SK-N-SH (cell line): Measurements from ENCODE around the gene TMEM145. TPM values are rescaled to one million over a fixed set of nuclear protein-coding genes. Genes with fewer than 3 reads are reported as not detected.
"Not testable (repeated sequence)": the region's sequence is repeated elsewhere in the genome, so short reads cannot be mapped to it uniquely, and the experiment has no call there.

Experiments
- CTCF ChIA-PET: fragments of 300-600, 350-600 bp; formaldehyde crosslinking; extraction: SDS; loops from one replicate; lab custom pipeline; 2021; lab: Yijun Ruan, JAX
- POLR2A ChIA-PET: fragments of 350-600 bp; sonication (Branson Sonifier 250); formaldehyde crosslinking; extraction: SDS; loops from one replicate; lab custom pipeline; 2020; ENCODE audit warnings: antibody characterized with exemption, inconsistent platforms; lab: Yijun Ruan, JAX
- DNase-seq: peaks from one replicate; pipeline ENCODE4 v3.0.0; 2012
- H2AFZ ChIP-seq: fragments of 200-600 bp; sonication (generic); 2 replicates; pipeline ENCODE4 v1.8.1; 2016; ENCODE audit warnings: antibody characterized with exemption, mild to moderate bottlenecking, low read depth
- H3F3A ChIP-seq: fragments of 200-600 bp; sonication (generic); replicated peaks from 2 replicates; pipeline ENCODE3; 2016; ENCODE audit warnings: antibody characterized with exemption, mild to moderate bottlenecking; ENCODE audit not compliant: insufficient read depth
- H3K27ac ChIP-seq, 2 experiments: fragments of 200-500 bp in 1 of 2; fragments of 200-600 bp in 1 of 2; sonication (Bioruptor generic) in 1 of 2; sonication (generic), shearing (Covaris generic) in 1 of 2; 2 replicates each; pipeline versions ENCODE4 v1.5.1 to v1.6.1; 2014 to 2016; ENCODE audit warnings: low read depth in 2 of 2, inconsistent platforms in 1 of 2, low read length in 1 of 2, mild to moderate bottlenecking in 1 of 2, mixed read lengths in 1 of 2
- H3K27me3 ChIP-seq: fragments of 200-600 bp; sonication (generic), shearing (Covaris generic); 2 replicates; pipeline ENCODE4 v1.6.1; 2016; ENCODE audit warnings: mixed run types; ENCODE audit not compliant: insufficient read depth
- H3K36me3 ChIP-seq, 2 experiments: fragments of 200-500 bp in 1 of 2; fragments of 200-600 bp in 1 of 2; sonication (Bioruptor generic) in 1 of 2; sonication (generic) in 1 of 2; replicated peaks in 1 of 2; 2 replicates each; pipeline versions ENCODE3 to v1.5.1; 2014 to 2016; ENCODE audit warnings: low read length in 1 of 2, mild to moderate bottlenecking in 1 of 2; ENCODE audit not compliant: insufficient read depth in 2 of 2, control insufficient read depth in 1 of 2
- H3K4me1 ChIP-seq, 2 experiments: fragments of 200-500 bp in 1 of 2; fragments of 200-600 bp in 1 of 2; sonication (Bioruptor generic) in 1 of 2; sonication (generic), shearing (Covaris generic) in 1 of 2; 2 replicates each; pipeline versions ENCODE4 v1.5.1 to v1.6.1; 2014 to 2016; ENCODE audit warnings: low read depth in 1 of 2, low read length in 1 of 2, mixed run types in 1 of 2; ENCODE audit not compliant: insufficient read depth in 2 of 2, control insufficient read depth in 1 of 2
- H3K4me2 ChIP-seq: fragments of 200-600 bp; sonication (generic), shearing (Covaris generic); 2 replicates; pipeline ENCODE4 v1.6.1; 2017; ENCODE audit warnings: mixed run types
- H3K4me3 ChIP-seq, 2 experiments: fragments of 200-500 bp in 1 of 2; fragments of 200-600 bp in 1 of 2; sonication (Bioruptor generic) in 1 of 2; sonication (generic), shearing (Covaris generic) in 1 of 2; 2 replicates each; pipeline versions ENCODE4 v1.5.1 to v1.8.1; 2014 to 2016; ENCODE audit warnings: low read depth in 2 of 2, inconsistent platforms in 1 of 2, low read length in 1 of 2, mild to moderate bottlenecking in 1 of 2, mixed read lengths in 1 of 2, moderate library complexity in 1 of 2
- H3K79me2 ChIP-seq: fragments of 200-600 bp; sonication (generic); 2 replicates; pipeline ENCODE4 v1.8.1; 2017; ENCODE audit warnings: mild to moderate bottlenecking; ENCODE audit not compliant: insufficient read depth
- H3K9ac ChIP-seq: fragments of 200-600 bp; sonication (generic); 2 replicates; pipeline ENCODE4 v1.6.1; 2017; ENCODE audit warnings: mixed run types
- H3K9me2 ChIP-seq: fragments of 200-600 bp; sonication (generic); 2 replicates; pipeline ENCODE4 v1.6.1; 2017; ENCODE audit warnings: mixed run types
- H3K9me3 ChIP-seq: fragments of 200-600 bp; sonication (generic); 2 replicates; pipeline ENCODE4 v1.6.1; 2017; ENCODE audit warnings: mixed run types, mild to moderate bottlenecking, moderate library complexity
- H4K20me1 ChIP-seq: fragments of 200-600 bp; sonication (generic); 2 replicates; pipeline ENCODE4 v1.6.1; 2017; ENCODE audit warnings: mild to moderate bottlenecking, mixed run types; ENCODE audit not compliant: insufficient read depth
- CHD2 ChIP-seq: fragments of 150-350 bp; IDR thresholded peaks from 2 replicates; pipeline ENCODE4 v1.6.1; 2018; ENCODE audit warnings: low read length; ENCODE audit not compliant: partially characterized antibody
- FOXM1 ChIP-seq: IDR thresholded peaks from 2 replicates; pipeline ENCODE4 v1.4.0; 2012; ENCODE audit warnings: low read depth, mild to moderate bottlenecking
- GABPA ChIP-seq: IDR thresholded peaks from 2 replicates; pipeline ENCODE4 v1.4.0; 2012; ENCODE audit warnings: low read depth, mild to moderate bottlenecking
- MEF2A ChIP-seq: IDR thresholded peaks from 2 replicates; pipeline ENCODE4 v1.4.0; 2012; ENCODE audit warnings: low read depth, borderline replicate concordance
- NFIC ChIP-seq: IDR thresholded peaks from 2 replicates; pipeline ENCODE4 v1.4.0; 2012; ENCODE audit warnings: borderline replicate concordance
- NRF1 ChIP-seq: IDR thresholded peaks from 2 replicates; pipeline ENCODE4 v1.6.1; 2012; ENCODE audit warnings: low read depth, mild to moderate bottlenecking, low read length
- POLR2AphosphoS5 ChIP-seq: IDR thresholded peaks from 2 replicates; pipeline ENCODE4 v1.6.1; 2012; ENCODE audit warnings: low read depth, low read length
- RXRA ChIP-seq: IDR thresholded peaks from 2 replicates; pipeline ENCODE4 v1.4.0; 2012; ENCODE audit warnings: low read depth, mild to moderate bottlenecking, borderline replicate concordance
- SIN3A ChIP-seq: IDR thresholded peaks from 2 replicates; pipeline ENCODE4 v1.6.1; 2012; ENCODE audit warnings: low read depth, mild to moderate bottlenecking, low read length, moderate library complexity, borderline replicate concordance
- TCF12 ChIP-seq: IDR thresholded peaks from 2 replicates; pipeline ENCODE4 v1.4.0; 2012
- YY1 ChIP-seq: IDR thresholded peaks from 2 replicates; pipeline ENCODE4 v1.4.0; 2012; ENCODE audit warnings: low read depth, mild to moderate bottlenecking
- WGBS: methylation state at CpG from one replicate; pipeline ENCODE4 v1.1.6; 2017; ENCODE audit warnings: low lambda C conversion rate; 5-methylcytosine and 5-hydroxymethylcytosine counted together
- polyA plus RNA-seq, 3 experiments: library from polyadenylated mRNA; depleted of rRNA; stranded (reverse); fragments of >200 nt; gene quantifications; 2 replicates each; pipeline ENCODE4 v1.2.3, GENCODE V29; 2012
- TF ChIP-seq, protein P1 (sequence below): fragments of 200-600 bp; sonication (generic); IDR thresholded peaks from 2 replicates; pipeline ENCODE4 v1.6.1; 2017; ENCODE audit warnings: antibody characterized with exemption, mild to moderate bottlenecking, moderate library complexity
- TF ChIP-seq, protein P2 (sequence below): IDR thresholded peaks from 2 replicates; pipeline ENCODE4; 2012
- TF ChIP-seq, protein P3 (sequence below): fragments of 150-350 bp; IDR thresholded peaks from 2 replicates; pipeline ENCODE4 v1.6.1; 2017; ENCODE audit warnings: antibody characterized with exemption, low read length, low read depth, borderline replicate concordance

Gene TMEM145
- polyA plus RNA-seq, 1 of the 3 experiments (the other 2 are of a cell fraction) = 2.0 TPM

DNA sequence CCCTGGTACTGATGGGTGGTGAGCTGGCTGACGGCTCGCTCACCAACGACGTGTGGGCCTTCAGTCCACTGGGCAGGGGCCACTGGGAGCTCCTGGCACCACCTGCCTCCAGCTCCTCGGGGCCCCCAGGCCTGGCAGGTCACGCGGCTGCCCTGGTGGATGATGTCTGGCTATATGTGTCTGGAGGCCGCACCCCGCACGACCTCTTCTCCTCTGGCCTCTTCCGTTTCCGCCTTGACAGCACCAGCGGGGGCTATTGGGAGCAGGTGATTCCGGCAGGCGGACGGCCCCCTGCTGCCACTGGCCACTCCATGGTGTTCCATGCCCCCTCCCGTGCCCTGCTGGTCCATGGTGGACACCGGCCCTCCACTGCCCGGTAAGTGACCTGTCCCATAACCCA lies 22.9 kb downstream of the TMEM145 start:
- no peaks in the 10 kb centered on the region for H3K9me2 ChIP-seq
- TF ChIP-seq, protein P1, sequence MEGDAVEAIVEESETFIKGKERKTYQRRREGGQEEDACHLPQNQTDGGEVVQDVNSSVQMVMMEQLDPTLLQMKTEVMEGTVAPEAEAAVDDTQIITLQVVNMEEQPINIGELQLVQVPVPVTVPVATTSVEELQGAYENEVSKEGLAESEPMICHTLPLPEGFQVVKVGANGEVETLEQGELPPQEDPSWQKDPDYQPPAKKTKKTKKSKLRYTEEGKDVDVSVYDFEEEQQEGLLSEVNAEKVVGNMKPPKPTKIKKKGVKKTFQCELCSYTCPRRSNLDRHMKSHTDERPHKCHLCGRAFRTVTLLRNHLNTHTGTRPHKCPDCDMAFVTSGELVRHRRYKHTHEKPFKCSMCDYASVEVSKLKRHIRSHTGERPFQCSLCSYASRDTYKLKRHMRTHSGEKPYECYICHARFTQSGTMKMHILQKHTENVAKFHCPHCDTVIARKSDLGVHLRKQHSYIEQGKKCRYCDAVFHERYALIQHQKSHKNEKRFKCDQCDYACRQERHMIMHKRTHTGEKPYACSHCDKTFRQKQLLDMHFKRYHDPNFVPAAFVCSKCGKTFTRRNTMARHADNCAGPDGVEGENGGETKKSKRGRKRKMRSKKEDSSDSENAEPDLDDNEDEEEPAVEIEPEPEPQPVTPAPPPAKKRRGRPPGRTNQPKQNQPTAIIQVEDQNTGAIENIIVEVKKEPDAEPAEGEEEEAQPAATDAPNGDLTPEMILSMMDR = no peak
- TF ChIP-seq YY1 = no peak
- no peak for TF ChIP-seq RXRA
- no peak for TF ChIP-seq CHD2
- no peak for TF ChIP-seq GABPA
- TF ChIP-seq NRF1 = no peak
- TF ChIP-seq, protein P2, sequence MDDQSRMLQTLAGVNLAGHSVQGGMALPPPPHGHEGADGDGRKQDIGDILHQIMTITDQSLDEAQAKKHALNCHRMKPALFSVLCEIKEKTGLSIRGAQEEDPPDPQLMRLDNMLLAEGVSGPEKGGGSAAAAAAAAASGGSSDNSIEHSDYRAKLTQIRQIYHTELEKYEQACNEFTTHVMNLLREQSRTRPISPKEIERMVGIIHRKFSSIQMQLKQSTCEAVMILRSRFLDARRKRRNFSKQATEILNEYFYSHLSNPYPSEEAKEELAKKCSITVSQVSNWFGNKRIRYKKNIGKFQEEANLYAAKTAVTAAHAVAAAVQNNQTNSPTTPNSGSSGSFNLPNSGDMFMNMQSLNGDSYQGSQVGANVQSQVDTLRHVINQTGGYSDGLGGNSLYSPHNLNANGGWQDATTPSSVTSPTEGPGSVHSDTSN = no peak
- no peak for TF ChIP-seq SIN3A
- TF ChIP-seq POLR2AphosphoS5 = no peak
- no peak for TF ChIP-seq FOXM1
- TF ChIP-seq NFIC = no peak
- TF ChIP-seq, protein P3, sequence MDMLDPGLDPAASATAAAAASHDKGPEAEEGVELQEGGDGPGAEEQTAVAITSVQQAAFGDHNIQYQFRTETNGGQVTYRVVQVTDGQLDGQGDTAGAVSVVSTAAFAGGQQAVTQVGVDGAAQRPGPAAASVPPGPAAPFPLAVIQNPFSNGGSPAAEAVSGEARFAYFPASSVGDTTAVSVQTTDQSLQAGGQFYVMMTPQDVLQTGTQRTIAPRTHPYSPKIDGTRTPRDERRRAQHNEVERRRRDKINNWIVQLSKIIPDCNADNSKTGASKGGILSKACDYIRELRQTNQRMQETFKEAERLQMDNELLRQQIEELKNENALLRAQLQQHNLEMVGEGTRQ = no peak
- TF ChIP-seq MEF2A = no peak
- TF ChIP-seq, all 33 proteins: peak for 0
- Histone ChIP-seq H3K4me3 (no peak overlapping the region), H3K27me3 (no peaks in the 10 kb centered on the region), H3K4me2 (no peak overlapping the region), H3K4me1 (no peaks in the 10 kb centered on the region), H3K27ac (no peak overlapping the region), H2AFZ (no peak overlapping the region), H4K20me1 (no peaks in the 10 kb centered on the region), H3K36me3 (peaks cover 8 to 9% of the 10 kb centered on the region in 2 experiments), H3K9ac (no peak overlapping the region), H3F3A (no peaks in the 10 kb centered on the region), H3K79me2 (no peaks in the 10 kb centered on the region), H3K9me3 (no peaks in the 10 kb centered on the region)
- CTCF ChIA-PET = interaction anchor here (0.8 kb wide), 1 partner anchor 9 kb away, joined by 3 read pairs; no protein-coding TSS in a partner anchor
- 97% methylated on average over 16 of the region's 19 CpGs for WGBS
- DNase-seq = no peak
- POLR2A ChIA-PET = no interaction called here

DNA sequence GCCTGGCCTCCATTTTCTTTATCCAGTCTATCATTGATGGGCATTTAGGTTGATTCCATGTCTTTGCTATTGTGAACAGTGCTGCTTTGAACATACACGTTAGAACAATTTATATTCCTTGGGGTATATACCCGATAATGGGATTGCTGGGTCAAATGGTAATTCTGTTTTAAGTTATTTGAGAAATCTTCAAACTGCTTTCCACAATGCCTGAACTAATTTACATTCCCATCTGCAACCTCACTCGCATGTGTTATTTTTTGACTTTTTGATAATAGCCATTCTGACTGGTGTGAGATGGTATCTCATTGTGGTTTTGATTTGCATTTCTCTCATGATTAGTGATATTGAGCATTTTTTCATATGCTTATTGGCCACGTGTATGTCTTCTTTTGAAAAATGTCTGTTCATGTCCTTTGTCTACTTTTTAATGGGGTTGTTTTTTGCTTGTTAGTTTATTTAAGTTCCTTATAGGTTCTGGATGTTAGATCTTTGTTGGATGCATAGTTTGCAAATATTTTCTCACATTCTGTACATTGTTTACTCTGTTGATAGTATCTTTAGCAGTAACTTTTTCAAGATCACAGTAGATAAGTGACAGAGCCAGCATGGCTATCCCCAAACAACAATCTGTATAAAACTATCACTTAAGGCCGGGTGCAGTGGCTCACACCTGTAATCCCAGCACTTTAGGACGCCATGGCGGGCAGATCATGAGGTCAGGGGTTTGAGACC lies 26.2 kb downstream of the TMEM145 start:
- H3K4me3 ChIP-seq, H3K36me3 ChIP-seq, H4K20me1 ChIP-seq, DNase-seq, H3K4me2 ChIP-seq, H3K79me2 ChIP-seq, H3K9ac ChIP-seq, H3K27me3 ChIP-seq, H3K27ac ChIP-seq, POLR2A ChIA-PET, H3F3A ChIP-seq, H3K9me2 ChIP-seq, H2AFZ ChIP-seq, H3K9me3 ChIP-seq, H3K4me1 ChIP-seq: not testable (repeated sequence)
- WGBS = 85% methylated on average over 7 of the region's 7 CpGs
- TF ChIP-seq TCF12 = peak; percentile 36
- TF ChIP-seq, protein P2 = 0 out of 2 replicates have a peak, but pooled peaks have one; percentile 12
- CTCF ChIA-PET = interaction anchor here (0.6 kb wide), 1 partner anchor 9 kb away, joined by 3 read pairs; no protein-coding TSS in a partner anchor

DNA sequence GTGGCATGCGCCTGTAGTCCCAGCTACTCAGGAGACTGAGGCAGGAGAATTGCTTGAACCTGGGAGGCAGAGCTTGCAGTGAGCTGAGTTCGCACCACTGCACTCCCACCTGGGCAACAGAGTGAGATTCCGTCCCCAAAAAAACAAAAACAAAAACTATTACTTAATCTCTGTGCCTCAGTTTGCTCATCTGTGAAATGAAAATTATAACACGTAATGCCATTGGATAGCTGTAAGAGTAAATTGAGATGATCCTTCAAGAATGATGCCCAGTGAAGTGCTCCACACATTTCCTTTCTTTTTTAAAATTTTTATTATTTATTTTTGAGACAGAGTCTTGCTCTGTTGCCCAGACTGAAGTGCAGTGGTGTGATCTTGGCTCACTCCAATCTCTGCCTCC lies 26.8 kb downstream of the TMEM145 start:
- H3K9me3 ChIP-seq, DNase-seq, H3K4me2 ChIP-seq, H2AFZ ChIP-seq, H3K79me2 ChIP-seq, H3K9me2 ChIP-seq, H3K27ac ChIP-seq, POLR2A ChIA-PET, H3K4me1 ChIP-seq, H3F3A ChIP-seq, H3K4me3 ChIP-seq, H3K9ac ChIP-seq, H3K27me3 ChIP-seq, H4K20me1 ChIP-seq: not testable (repeated sequence)
- peaks cover 8 to 12% of the 10 kb centered on the region in 2 experiments for H3K36me3 ChIP-seq
- WGBS = 94% methylated on average over 4 of the region's 4 CpGs
- CTCF ChIA-PET = interaction anchor here (0.6 kb wide), 1 partner anchor 9 kb away, joined by 3 read pairs; no protein-coding TSS in a partner anchor
